Amniotic stem cell (primary cell): ENCODE results near the gene SOX3.

Experiments used
- DNase-seq: peaks from one replicate; lab custom pipeline; 2025; lab: John Stamatoyannopoulos, UW

Gene SOX3

GRCh38 chrX:140504371-140505324 lies at the start of gene SOX3:
TSS of gene SOX3 (minus strand) at chrX:140505069. CDS start at chrX:140505060, 9 bp downstream.
- no peak for DNase-seq

- no peak for DNase-seq
Observed at GRCh38 chrX:140548985-140549384, 44.1 kb upstream of the SOX3 start.

GRCh38 chrX:140526171-140526570 lies 21.3 kb upstream of the SOX3 start:
- no peak for DNase-seq

- no peak for DNase-seq
Observed at GRCh38 chrX:140525448-140525847, 20.6 kb upstream of the SOX3 start.

GRCh38 chrX:140524556-140524955 lies 19.7 kb upstream of the SOX3 start:
- DNase-seq, result no peak

- DNase-seq, result no peak
Observed at GRCh38 chrX:140521393-140521792, 16.5 kb upstream of the SOX3 start.

GRCh38 chrX:140514554-140514953 lies 9.7 kb upstream of the SOX3 start:
- DNase-seq, result no peak

- DNase-seq, result no peak
Observed at GRCh38 chrX:140510895-140511295, 6.0 kb upstream of the SOX3 start.

- DNase-seq, result no peak
Observed at GRCh38 chrX:140510306-140510676, 5.4 kb upstream of the SOX3 start.

GRCh38 chrX:140509468-140510305 lies 4.8 kb upstream of the SOX3 start:
- no peak for DNase-seq

GRCh38 chrX:140508958-140509357 lies 4.1 kb upstream of the SOX3 start:
- DNase-seq, result no peak

GRCh38 chrX:140507982-140508305 lies 3.1 kb upstream of the SOX3 start:
- no peak for DNase-seq

GRCh38 chrX:140507223-140507981 lies 2.5 kb upstream of the SOX3 start:
- DNase-seq, result no peak

GRCh38 chrX:140505421-140506337 lies 810 bp upstream of the SOX3 start:
- no peak for DNase-seq

- DNase-seq, result no peak
Observed at GRCh38 chrX:140503714-140504351, 1.0 kb downstream of the SOX3 start.

GRCh38 chrX:140503238-140503601 lies 1.6 kb downstream of the SOX3 start:
- no peak for DNase-seq

- DNase-seq, result no peak
Observed at GRCh38 chrX:140502491-140503237, 2.2 kb downstream of the SOX3 start.

GRCh38 chrX:140501940-140502468 lies 2.9 kb downstream of the SOX3 start:
- no peak for DNase-seq

- DNase-seq, result no peak
Observed at GRCh38 chrX:140501321-140501720, 3.5 kb downstream of the SOX3 start.

- no peak for DNase-seq
Observed at GRCh38 chrX:140500441-140500840, 4.4 kb downstream of the SOX3 start.
